GM19240 (cell line): Measurements from ENCODE around the gene GRK5.
"Not testable (repeated sequence)": the region's sequence is repeated elsewhere in the genome, so short reads cannot be mapped to it uniquely, and the experiment has no call there.

Source experiments
- DNase-seq: peaks from one replicate; pipeline ENCODE4 v3.0.0; 2011; ENCODE audit warnings: low spot score; ENCODE audit not compliant: insufficient read length

GRK5 gene

GRCh38 chr10:119431773-119432135, 224.4 kb downstream of the GRK5 start:
- DNase-seq: no peak

GRCh38 chr10:119434942-119435341, 227.6 kb downstream of the GRK5 start:
- DNase-seq: not testable (repeated sequence)

- no peak for DNase-seq
Observed at GRCh38 chr10:119438717-119439116, 231.3 kb downstream of the GRK5 start.

GRCh38 chr10:119439922-119440321, 232.6 kb downstream of the GRK5 start:
- no peak for DNase-seq

GRCh38 chr10:119441151-119441821, 233.9 kb downstream of the GRK5 start:
- DNase-seq: no peak

- DNase-seq: no peak
Observed at GRCh38 chr10:119441921-119442757, 234.8 kb downstream of the GRK5 start.

- DNase-seq: no peak
Observed at GRCh38 chr10:119442758-119443060, 235.3 kb downstream of the GRK5 start.

- no peak for DNase-seq
Observed at GRCh38 chr10:119443441-119443840, 236.1 kb downstream of the GRK5 start.

GRCh38 chr10:119443970-119444660, 236.7 kb downstream of the GRK5 start:
- no peak for DNase-seq

- no peak for DNase-seq
Observed at GRCh38 chr10:119444866-119445265, 237.5 kb downstream of the GRK5 start.

- DNase-seq: peak; percentile 77
Observed at GRCh38 chr10:119445311-119445934, 238.1 kb downstream of the GRK5 start.

- no peak for DNase-seq
Observed at GRCh38 chr10:119445935-119446317, 238.6 kb downstream of the GRK5 start.

- DNase-seq: no peak
Observed at GRCh38 chr10:119446441-119447277, 239.3 kb downstream of the GRK5 start.

GRCh38 chr10:119447421-119447820, 240.1 kb downstream of the GRK5 start:
- DNase-seq: no peak

GRCh38 chr10:119447823-119448546, 240.6 kb downstream of the GRK5 start:
- DNase-seq: no peak

GRCh38 chr10:119448628-119449584, 241.5 kb downstream of the GRK5 start:
- DNase-seq: no peak

GRCh38 chr10:119449760-119450461, 242.5 kb downstream of the GRK5 start:
- DNase-seq: no peak

- DNase-seq: no peak
Observed at GRCh38 chr10:119450606-119451299, 243.4 kb downstream of the GRK5 start.
